ENCODE data around the gene NUMA1. TPM values are rescaled to one million over a fixed set of nuclear protein-coding genes. Genes with fewer than 3 reads are reported as not detected.

NUMA1 gene
- total RNA-seq, 1 donor from 2014 or later, result 129 TPM

DNA sequence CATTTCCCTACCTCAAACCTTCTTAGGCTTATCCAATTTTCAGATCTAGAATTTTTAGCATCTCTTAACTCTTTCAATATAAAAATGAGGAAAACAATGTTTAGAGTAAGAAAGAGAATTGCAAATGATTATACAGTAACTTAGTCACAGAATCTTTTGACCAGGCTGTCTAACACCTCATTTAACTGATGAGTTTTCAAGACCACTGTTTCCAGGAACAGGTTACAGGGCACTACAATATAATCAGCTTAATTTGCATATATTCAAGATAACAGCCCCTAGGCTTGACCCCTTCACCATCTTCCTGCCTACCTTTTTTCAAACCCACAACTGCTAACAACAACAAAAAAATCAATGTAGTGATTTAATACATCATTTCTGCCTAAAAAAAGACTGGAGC, 12.7 kb downstream of the NUMA1 start:
- DNase-seq, result no peak

DNA sequence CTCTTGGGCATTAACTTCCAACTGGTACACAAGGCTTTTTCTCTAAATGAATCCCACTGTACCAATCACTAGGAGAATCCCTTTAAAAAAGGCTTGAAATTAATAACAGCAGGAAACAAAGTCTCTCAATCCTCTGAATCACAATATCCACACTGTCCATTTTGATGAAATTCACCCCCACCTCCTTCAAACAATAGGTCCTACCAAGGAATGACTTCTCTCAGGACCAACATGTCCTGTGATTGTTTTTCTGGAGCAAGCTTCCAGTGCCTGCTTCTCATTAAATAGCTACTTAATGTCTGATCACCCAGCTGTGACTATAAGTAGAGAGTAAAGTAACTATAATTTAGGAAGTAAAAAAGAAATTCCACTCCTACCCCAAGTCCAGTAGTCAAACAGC, 13.1 kb downstream of the NUMA1 start:
- no peak for DNase-seq

DNA sequence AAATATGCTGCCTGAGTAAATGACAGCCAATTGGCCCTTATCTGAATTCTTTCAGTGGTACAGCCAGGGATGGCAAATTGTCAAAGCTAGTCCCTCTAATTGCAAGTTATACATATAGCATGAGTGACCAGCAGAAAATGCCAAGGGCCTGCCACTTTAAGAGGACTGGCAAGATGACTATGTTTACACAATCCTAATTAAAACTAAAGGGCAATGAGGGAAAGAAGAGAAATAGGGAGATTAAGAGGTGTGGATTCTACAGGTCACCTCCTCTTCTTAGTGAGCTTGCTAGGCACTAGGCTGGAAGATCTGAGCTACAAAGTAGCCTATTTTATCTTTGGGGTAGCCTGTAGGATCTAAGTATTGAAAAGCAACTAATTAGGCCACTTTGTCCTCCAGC, 13.5 kb downstream of the NUMA1 start:
- DNase-seq, result no peak

DNA sequence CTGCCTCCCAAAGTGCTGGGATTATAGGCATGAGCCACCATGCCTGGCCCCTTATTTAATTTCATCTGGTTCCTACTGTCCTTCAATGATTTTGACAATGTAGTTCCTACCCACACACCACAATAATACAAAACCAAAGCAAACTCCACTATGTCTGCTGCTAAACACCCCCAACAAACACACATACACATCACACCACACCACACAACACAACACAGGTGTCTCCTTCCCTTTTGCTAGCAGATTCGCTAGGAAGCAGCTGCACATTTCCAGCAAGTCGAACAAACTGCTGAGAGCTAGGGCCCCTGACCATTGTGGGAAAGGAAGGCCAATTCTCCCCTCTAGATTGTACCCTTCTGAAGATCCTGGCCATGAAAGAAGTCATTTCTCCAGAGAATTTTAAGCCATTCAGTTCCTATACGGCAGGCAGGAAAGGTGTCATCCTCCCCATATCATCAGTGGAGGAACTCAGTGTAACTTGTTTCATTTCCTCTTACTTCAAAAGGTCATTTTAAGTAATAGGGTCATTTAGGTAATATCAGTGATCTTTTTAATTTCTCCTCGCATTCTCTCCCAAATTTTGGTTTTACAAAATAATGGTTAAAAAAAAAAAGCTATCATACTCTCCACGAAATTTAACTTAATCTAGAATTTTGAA, 18.5 kb downstream of the NUMA1 start:
- no peak for DNase-seq

DNA sequence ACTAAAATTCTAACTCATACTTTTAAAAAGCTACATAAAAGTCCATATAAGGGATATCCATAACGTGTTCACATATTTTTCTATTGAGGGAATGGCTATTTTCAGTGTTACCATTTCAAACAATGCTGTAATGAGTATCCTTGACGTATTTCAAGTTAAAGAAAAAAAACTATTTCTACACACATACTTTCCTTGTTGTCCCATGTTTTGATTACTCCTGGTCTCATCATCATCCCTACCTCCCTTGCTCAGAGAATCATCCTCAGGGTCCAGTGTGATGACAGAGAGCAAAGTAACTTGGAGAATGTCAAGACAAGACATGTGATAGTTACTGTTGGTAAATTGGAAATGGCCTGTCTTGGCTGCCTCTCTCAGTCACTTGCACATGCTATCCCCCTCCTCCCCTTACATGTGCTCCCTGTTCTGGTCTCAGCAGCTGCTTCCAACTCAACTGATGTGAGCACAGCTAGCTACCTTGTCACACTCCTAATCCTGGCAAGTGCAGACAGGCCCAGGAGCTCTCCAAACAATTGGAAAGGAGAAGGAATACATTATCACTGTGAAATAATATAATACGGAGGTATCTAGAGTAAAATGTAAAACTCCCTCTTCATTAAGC, 21.8 kb downstream of the NUMA1 start:
- no peak for DNase-seq

DNA sequence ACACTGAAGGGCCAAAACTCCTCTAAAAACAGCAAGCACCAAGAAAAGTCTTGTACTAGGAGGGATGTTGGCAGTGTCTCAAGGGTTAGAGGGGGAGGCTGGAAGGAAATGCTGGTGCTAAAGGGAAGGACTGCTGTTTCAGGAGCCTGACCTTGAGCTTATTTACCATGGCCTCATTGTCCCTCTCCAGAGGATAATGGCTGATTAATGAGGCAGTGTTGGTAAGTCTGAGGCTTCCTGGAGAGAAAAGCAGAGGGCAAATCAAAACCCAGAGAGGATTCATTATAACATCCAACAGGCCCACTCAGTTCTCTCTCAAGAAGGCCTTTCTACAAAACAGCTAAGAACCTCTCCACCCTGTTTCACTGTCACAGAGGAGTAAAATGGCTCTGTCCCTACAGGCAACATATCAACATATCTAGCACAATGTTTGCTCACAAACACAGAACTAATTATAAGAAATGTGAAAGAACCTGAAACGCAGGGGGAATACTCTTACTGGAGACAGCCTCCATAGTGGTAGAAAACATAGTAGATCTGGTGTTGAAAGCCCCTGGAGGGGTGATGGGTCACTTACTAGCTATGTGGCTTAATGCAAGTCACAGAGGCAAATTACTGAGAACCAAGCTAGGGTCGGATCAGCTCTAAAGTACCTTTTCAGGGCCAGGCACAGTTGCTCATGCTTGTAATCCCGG, 31.4 kb downstream of the NUMA1 start:
- DNase-seq, result no peak

DNA sequence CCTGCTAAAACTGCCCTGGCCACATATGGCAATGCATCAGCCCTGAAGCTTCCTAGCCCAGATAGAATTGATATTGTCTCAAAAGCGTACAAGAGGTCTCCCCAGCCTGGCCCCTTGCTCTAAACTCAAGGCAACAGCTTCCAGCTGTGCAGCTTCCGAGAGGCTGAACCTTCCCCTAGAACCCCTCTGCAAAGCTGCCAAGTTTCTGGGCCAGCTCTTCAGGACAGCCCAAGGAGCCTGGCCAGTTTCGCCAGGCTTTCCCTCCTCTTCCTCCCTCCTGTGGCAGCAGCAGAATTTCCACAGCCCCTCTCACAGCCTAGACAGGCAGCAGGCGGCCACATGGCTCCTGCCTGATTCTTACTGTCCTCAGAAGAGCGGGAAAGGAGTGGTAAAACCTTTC, 34.5 kb downstream of the NUMA1 start:
- no peak for DNase-seq

DNA sequence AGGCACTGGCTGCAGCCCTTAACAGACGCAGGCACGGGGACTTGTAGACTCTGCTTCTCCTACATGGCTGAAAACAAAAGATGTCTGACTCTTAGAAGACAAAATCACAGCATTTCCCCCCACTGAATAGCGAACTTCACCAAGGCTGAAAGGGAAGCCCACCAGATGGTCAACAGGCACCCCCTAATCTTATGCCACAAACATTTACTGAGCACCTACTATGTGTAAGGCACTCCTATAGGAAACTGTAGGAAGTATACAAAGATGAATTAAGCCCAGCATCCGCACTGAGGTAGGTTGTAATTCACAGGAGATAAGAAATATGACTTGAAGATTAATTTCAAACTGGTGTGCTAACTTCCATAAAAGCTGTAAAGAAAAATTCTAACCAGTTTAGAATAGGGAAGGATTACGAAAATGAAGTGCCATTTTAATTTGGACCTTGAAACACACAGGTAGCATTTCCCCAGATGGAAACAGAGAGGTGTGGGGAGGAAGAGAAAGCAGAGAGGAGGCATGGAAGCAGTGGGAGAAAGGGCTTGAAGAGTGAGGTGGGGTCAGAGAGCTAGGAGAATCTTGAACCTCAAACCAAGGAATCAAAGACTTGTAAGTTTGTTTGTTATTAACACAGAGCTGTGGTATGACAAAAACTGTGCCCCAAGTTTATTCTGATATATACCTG, 38.1 kb downstream of the NUMA1 start:
- no peak for DNase-seq

DNA sequence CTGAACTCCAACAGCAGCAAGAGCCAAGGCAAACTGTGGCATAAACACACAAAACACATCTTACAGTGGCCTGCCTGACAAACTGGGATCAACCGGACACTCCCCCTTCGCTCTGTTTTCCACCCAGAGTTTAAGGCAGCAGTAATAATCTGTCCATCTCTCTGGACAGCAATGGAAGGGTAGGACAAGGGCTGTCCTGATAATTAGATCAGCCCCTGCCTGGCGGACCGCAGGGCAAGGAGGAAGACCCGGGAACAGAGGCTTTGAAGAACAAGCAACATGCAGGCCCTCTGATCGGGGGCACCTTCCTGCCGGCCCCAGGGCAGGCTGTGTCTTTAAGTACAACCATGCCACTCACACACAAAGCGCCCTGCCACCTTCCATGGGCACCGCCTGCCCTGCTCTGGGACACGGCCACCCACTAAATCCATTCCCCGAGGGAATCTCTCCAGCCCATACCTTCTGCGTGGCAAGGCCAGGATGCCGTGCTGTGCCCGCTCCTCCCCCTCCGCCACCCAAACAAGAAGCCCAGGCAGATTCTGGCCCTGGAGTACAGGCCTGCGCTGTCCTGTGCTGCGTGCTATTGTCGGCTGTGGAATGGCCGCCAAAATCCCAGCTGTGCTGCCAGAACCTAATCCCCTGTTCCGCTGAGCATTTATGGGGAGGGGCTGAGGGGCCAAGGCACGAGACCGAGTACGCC, 38.8 kb downstream of the NUMA1 start:
- peak; percentile 80 for DNase-seq

DNA sequence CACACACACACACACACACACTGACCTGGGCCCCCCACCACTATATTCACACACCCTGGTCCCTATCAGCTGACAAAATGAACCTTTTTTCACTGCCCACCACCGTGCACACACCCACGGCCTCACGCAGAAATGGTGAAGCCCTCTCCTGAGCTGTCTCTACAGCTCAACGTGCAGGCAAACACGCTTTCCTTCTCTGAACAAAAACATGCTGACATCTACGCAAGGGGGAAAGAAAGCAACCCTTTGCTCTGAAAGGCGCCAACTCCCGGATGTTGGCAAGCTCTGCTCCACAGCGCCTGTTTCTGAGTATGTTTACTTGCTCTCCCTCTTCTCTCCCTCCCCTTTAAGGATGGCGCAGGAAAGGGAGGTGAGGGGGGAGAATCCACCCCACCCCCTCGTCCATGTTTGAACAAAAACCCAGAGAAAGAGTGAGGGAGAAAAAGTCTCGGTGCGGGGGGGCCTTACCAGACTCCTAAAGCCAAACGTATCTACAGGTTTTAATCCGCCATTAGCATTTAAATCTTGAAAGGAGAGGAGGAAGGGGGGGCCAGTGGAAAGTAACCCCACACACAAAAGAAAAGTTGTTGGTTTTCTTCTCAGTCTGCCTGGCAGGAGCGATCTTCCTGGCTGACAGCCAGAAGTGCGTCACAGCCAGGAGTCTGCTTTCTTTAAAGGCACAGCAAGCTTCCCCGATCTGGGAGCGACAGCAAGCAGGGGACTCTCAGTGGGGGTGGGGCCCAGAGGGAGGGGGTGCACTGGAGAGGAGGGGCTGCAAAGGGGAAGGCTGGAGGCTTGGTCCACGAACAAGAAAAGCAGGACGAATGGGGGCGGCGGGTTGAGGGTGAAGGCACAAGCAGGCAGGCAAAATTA, 39.6 kb downstream of the NUMA1 start:
- DNase-seq, result peak; percentile 88

DNA sequence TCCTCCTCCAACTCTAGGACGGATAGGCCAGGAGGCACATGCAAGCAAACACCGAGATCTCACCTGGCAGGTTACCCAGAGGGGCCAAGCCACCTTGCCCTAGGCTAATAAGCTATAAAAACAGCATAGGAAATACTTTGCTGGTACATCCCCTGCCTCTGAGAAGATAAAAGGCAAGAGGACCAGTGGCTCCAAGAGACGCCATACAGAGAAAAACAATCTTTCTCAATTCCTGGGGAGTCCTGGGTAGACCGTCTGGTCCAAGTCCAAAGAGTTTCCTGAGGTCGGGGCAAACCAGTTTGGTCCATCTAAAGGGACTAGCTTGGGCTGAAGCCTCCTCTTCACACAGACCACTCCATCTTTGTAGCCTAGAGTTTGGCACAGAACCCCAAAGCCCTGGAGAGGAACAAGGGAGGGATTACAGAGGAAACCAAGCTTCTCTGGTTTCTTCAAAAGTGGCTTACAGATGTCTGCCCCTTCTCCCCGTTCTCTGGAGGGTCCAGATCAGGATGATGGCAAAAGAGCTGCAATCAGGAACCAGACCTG, 40.4 kb downstream of the NUMA1 start:
- no peak for DNase-seq

DNA sequence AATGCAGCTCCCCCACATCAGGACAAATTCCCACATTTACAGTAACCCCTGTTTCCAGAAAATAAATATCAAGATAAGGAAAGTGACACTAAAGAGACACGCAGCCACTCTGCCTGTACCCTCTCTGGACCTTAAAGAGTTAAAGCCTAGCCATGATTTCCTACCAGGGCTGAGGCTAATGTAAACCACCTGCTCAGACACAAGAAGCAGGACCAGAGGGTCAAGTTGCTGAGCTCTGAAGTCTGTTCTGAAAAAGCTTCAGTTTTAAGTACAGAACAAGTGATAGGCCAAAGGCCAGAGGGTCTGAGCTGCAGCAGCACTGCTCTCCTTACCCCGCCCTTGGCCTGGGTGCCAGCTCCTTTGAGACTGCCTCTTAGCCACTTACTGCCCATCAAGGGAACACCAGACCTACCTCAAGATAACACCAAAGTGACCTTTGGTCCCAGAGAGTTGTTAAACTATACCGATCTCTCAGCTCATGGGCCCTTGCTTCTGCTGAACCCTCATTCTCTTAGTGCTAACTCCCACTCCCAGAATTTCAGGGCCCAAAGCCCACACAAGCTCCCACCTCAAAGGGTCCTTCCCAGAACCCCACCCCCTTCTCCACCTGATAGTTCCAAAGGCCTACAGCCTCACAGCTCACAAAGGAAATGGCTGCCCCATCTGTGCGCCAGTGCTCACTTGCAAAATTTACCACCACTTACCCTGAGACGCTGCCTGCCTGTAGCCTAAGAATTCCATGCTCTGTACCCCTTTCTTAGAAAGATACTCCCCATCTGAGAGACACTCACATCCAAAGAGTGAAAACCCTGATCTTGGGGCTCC, 41.1 kb downstream of the NUMA1 start:
- no peak for DNase-seq

DNA sequence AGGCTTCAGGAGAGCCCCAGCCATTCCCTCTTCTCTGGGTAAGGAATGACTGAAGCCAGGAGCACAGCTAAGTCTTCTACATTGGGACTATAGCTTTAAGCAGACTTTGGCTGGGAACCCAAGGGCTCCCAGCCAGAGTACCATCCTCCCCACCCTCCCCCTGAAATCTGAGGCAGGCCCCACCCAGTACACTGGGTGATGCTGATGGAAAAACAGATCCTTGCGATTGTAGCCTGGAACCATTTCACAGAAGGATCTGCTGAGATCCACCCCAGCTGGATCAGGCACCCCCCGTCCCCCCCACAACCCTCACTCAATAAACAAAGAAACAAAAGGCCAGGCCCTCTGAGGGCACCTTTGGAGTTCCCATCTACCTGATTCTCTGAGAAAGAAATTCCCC, 41.9 kb downstream of the NUMA1 start:
- DNase-seq, result peak; percentile 72

DNA sequence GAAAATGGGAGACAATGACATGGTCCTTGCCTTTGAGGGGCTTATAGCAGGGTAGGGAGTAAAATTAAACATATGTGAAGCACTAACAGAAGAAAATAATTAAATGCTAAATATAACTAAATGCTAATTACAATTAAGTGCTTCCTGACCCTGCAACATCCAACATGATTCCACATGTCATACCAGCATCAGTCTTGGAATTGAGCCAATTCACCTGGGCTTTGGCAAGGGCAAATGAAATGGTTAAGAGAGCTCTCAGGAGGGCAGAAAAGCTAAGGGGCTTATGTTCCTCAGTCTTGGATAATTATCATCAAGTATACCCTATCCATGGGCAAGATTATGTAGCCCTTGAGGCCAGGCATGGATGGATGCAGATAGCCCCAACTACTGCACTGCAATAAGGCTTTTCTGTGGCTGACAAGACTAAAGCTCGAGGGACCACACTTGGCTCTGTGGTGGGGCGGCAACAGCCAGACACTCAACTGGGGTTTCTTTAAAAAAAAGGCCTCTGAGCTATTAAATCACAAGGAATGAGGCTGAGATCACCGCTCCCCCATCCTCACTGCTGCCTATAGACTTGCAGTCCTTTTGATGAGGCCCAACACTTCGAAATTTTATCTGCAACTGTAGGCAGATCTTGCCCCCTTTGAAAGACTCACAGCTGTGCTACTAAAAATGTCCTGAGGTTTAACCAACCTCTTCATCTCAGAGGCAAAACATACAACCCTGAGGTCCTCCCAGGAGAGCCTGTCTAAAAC, 42.6 kb downstream of the NUMA1 start:
- no peak for DNase-seq

DNA sequence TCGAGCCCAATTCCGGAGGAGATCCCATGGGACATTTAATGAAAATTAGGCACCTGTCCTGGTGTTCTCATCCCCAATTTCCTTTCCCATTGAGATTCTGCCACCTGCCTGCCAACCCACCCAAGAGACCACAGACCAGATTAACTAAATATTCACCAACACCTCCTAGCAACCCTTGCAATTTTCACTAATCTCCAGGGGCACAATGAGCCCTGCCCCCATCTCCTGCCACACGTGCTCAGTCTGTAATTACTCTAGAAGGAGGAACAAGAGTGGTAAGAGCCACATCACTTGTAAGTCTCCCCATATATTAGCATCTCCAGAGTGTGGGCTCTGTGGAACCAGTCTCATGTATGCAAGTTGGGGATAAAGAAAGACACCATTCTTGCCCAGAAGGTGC, 43.7 kb downstream of the NUMA1 start:
- DNase-seq, result no peak

DNA sequence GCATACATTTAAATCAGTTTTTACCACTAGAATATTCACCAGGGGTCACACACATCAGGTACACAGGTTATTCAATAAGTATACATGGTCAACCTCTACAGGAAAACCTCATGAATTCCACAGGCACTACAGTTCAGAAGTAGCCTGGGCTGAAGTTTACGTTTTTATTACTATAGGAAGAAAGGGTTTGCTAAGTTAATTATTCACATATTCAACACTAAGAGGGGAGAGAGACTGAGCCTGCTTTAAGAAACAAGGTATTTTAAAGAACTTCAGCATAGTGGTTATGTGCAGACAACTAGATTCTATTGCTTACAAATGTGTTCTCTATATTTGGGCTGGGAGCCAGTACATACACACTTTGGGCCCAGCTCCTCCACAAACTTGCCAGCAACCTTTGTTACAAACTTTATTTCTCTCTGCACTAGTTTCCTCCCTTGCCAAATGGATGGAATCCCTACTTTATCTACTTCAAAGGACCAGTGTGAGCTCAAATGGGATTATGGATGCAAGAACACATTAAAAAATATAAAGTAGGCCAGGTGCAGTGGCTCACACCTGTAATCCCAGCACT, 49.8 kb downstream of the NUMA1 start:
- no peak for DNase-seq

DNA sequence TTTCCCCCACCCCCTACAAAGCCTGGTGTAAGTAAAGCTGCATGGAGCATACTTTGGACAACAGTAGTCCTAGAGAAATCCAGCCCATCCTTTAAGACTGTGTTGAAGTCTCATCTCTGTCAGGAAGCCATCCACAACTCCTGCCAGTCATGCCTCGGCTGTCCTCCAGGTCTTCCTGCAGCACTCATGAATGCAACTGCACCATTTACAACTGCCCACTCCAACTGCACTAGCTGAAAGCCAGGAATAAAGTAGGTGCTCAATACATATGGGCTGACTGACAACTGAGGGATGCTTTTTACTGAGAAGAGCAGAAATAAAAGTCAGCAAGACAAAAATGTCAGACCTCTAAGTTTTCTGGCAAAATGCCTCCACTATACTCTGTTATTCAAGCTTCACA, 54.3 kb downstream of the NUMA1 start:
- no peak for DNase-seq

DNA sequence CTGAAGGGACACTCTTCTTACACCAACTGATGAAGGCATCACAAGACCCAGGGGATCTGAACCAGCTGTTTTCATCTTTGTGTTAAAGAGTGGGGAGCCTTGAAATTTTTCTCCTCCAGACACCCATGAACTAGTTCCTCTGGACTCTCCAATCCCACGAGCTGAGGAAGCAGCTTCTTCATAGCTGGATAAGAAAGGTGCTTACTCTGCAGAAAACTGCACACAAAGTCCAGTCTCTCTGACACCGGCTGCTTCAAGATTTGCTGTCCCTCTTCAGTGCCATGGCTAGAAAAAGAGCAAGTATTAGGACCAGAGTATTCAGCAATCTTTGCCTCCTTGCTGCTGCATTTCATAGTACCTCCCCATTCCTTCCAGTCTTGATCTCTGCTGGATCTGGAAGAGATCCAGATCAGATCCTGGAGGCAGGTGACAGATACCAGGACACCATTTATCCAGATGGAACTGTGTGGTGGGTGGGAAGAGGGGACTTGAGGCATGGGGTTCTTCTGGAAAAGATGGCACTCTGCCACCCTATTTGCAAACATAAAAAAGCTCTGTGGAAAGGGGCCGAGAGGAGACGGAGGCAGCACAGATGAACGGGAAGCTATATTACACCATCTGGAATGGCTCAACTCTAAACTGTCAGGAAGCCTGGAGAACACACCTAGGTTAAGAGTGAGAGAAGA, 56.1 kb downstream of the NUMA1 start:
- no peak for DNase-seq

DNA sequence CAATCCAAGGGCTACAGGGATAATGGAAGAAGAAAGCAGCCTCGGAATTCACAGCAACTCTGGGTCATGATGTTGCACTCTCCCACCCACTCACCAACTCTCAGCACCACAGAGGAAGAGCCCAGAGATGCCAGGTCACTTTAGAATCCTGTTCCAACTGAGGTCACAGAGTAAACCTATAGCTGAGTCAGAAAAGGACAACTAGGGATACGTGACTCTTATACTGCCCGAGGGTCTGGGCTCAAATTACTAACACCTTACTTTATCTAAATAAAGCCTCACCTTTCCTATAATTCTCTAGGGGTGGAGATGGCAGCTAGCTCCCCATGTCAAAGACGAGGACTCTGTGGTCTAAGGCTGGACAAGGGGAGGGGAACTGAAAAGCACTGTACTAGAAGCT, 57.0 kb downstream of the NUMA1 start:
- no peak for DNase-seq

Data from occipital lobe (tissue), 2 donors.